GM12878 (cell line): ENCODE results near the gene RAB7B. TPM values are rescaled to one million over a fixed set of nuclear protein-coding genes. Genes with fewer than 3 reads are reported as not detected.

Experiments
- ATAC-seq: fragments of 200-7000 bp; cut with Tn5 transposase; 3 replicates; pipeline ENCODE4 v1.9.1; 2020; ENCODE audit warnings: mild to moderate bottlenecking, moderate library complexity
- BruUV-seq: library from RNA; stranded (reverse); fragments of 400-500 nt; replicated peaks from 2 replicates; lab custom pipeline; 2021; lab: Mats Ljungman, UMichigan
- CTCF ChIA-PET: fragments of 300-600 bp; sonication (Branson Sonifier 250); formaldehyde crosslinking; extraction: SDS; loops from one replicate; lab custom pipeline; 2021; ENCODE audit warnings: inconsistent platforms; lab: Yijun Ruan, JAX
- POLR2A ChIA-PET: fragments of 350-600 bp; formaldehyde crosslinking; extraction: SDS; loops from one replicate; lab custom pipeline; 2021; ENCODE audit warnings: inconsistent platforms; lab: Charles Lee
- RAD21 ChIA-PET: fragments of 300-600 bp; sonication (Branson Sonifier 250); formaldehyde crosslinking; loops from one replicate; lab custom pipeline; 2023; ENCODE audit warnings: antibody characterized with exemption; ENCODE audit not compliant: unreplicated experiment; lab: Charles Lee
- SMC1A ChIA-PET: fragments of 300-600 bp; sonication (Branson Sonifier 250); formaldehyde crosslinking; loops from one replicate; lab custom pipeline; 2023; ENCODE audit not compliant: unreplicated experiment, uncharacterized antibody; lab: Charles Lee
- DNase-seq: peaks from one replicate; pipeline ENCODE4 v3.0.0-alpha.2; 2011; ENCODE audit warnings: low read depth, low spot score
- FAIRE-seq: peaks from 3 replicates; lab custom pipeline; 2011; peaks lifted over from hg19 to GRCh38; lab: Jason Lieb, UNC
- H2AFZ ChIP-seq: 2 replicates; pipeline ENCODE4 v1.6.0; 2011; ENCODE audit warnings: low read depth, low read length, control low read depth; ENCODE audit not compliant: control insufficient read depth
- H3K27ac ChIP-seq: 2 replicates; pipeline ENCODE4 v1.5.1; 2011; ENCODE audit warnings: control low read depth; ENCODE audit not compliant: control insufficient read depth, insufficient read depth
- H3K27me3 ChIP-seq, 2 experiments: replicated peaks in 1 of 2; 2 replicates each; pipeline versions ENCODE4 v1.6.0 to v1.6.1; 2011; ENCODE audit warnings: low read length in 1 of 2; ENCODE audit not compliant: control insufficient read depth in 2 of 2, insufficient read depth in 2 of 2
- H3K36me3 ChIP-seq, 2 experiments: 2 replicates each; pipeline ENCODE4 v1.5.1; 2011; ENCODE audit warnings: low read length in 1 of 2; ENCODE audit not compliant: control insufficient read depth in 2 of 2, insufficient read depth in 2 of 2
- H3K4me1 ChIP-seq: 2 replicates; pipeline ENCODE4 v1.6.1; 2011; ENCODE audit warnings: mild to moderate bottlenecking, low read length, moderate library complexity, mixed read lengths; ENCODE audit not compliant: control insufficient read depth, insufficient read depth
- H3K4me2 ChIP-seq: 2 replicates; pipeline ENCODE4 v1.6.0; 2011; ENCODE audit warnings: control low read depth; ENCODE audit not compliant: control insufficient read depth, insufficient read depth
- H3K4me3 ChIP-seq: fragments of 200-600 bp; sonication (generic); 2 replicates; pipeline ENCODE4 v1.5.1; 2016
- H3K79me2 ChIP-seq: 2 replicates; pipeline ENCODE4 v1.6.0; 2011; ENCODE audit warnings: low read length; ENCODE audit not compliant: control insufficient read depth, insufficient read depth
- H3K9ac ChIP-seq: 2 replicates; pipeline ENCODE4 v1.8.0; 2011; ENCODE audit warnings: low read length, control low read depth, mixed read lengths; ENCODE audit not compliant: control insufficient read depth, insufficient read depth
- H3K9me3 ChIP-seq: replicated peaks from 3 replicates; pipeline ENCODE4 v1.5.1; 2011; ENCODE audit warnings: mild to moderate bottlenecking, low read length; ENCODE audit not compliant: control insufficient read depth, insufficient read depth
- H4K20me1 ChIP-seq: 2 replicates; pipeline ENCODE4 v1.6.0; 2011; ENCODE audit not compliant: control insufficient read depth, insufficient read depth
- ATF3 ChIP-seq: IDR thresholded peaks from 2 replicates; pipeline ENCODE4 v1.6.1; 2011; ENCODE audit warnings: low read depth, mild to moderate bottlenecking, low read length, moderate library complexity, borderline replicate concordance; ENCODE audit errors: extremely low read depth
- CUX1 ChIP-seq: IDR thresholded peaks from 2 replicates; pipeline ENCODE4 v1.6.1; 2012; ENCODE audit warnings: improper control_type of control experiment, low read depth, low read length; ENCODE audit not compliant: insufficient replicate concordance
- DPF2 ChIP-seq: fragments of 450-650 bp; IDR thresholded peaks from 2 replicates; pipeline ENCODE4 v1.6.1; 2017; ENCODE audit warnings: mild to moderate bottlenecking
- FOS ChIP-seq: IDR thresholded peaks from 3 replicates; pipeline ENCODE4 v1.6.1; 2011; ENCODE audit warnings: borderline replicate concordance; ENCODE audit not compliant: insufficient read length; ENCODE audit errors: extremely low read depth
- HCFC1 ChIP-seq: fragments of 150-350 bp; IDR thresholded peaks from 2 replicates; pipeline ENCODE4 v1.6.1; 2014; ENCODE audit warnings: low read length
- JUND ChIP-seq: IDR thresholded peaks from 2 replicates; pipeline ENCODE4 v1.6.1; 2012; ENCODE audit warnings: low read depth, mild to moderate bottlenecking, low read length, improper control_type of control experiment, moderate library complexity
- NR2C1 ChIP-seq: fragments of 450-650 bp; IDR thresholded peaks from 2 replicates; pipeline ENCODE4 v1.6.1; 2017; ENCODE audit warnings: antibody characterized with exemption, mild to moderate bottlenecking, moderate library complexity
- SIN3A ChIP-seq: IDR thresholded peaks from 2 replicates; pipeline ENCODE4 v1.6.1; 2012; ENCODE audit warnings: low read depth, low read length, improper control_type of control experiment
- SIX5 ChIP-seq: IDR thresholded peaks from 2 replicates; pipeline ENCODE4 v1.6.1; 2011; ENCODE audit warnings: mild to moderate bottlenecking, low read depth, low read length, moderate library complexity; ENCODE audit not compliant: severe bottlenecking
- SMAD1 ChIP-seq: fragments of 450-650 bp; IDR thresholded peaks from 2 replicates; pipeline ENCODE4 v1.6.1; 2018; ENCODE audit warnings: mild to moderate bottlenecking, low read depth; ENCODE audit not compliant: partially characterized antibody
- STAT1 ChIP-seq: fragments of 450-650 bp; conservative IDR thresholded peaks from 2 replicates; pipeline ENCODE4 v1.6.1; 2014; ENCODE audit warnings: antibody characterized with exemption, mild to moderate bottlenecking
- SUZ12 ChIP-seq: fragments of 200-600 bp; sonication (generic); IDR thresholded peaks from one replicate; pipeline ENCODE4 v1.6.1; 2018; ENCODE audit warnings: antibody characterized with exemption, mild to moderate bottlenecking; ENCODE audit not compliant: unreplicated experiment
- TCF3 ChIP-seq: IDR thresholded peaks from 2 replicates; pipeline ENCODE4 v1.6.1; 2012; ENCODE audit warnings: low read depth, mild to moderate bottlenecking, low read length, borderline replicate concordance; ENCODE audit not compliant: insufficient read depth
- WGBS: methylation state at CpG from one replicate; pipeline ENCODE4 v1.1.6; 2016; ENCODE audit warnings: low lambda C conversion rate; ENCODE audit not compliant: insufficient replicate concordance, insufficient coverage; ENCODE audit errors: missing lambda C conversion rate; 5-methylcytosine and 5-hydroxymethylcytosine counted together
- in situ Hi-C: fragments of 300-500 bp; cut with MboI; formaldehyde crosslinking; loops from 9 replicates; pipeline ENCODE4 v1.14.3; 2018; ENCODE audit warnings: mixed read lengths
- intact Hi-C: fragments of 100-400 bp; cut with micrococcal nuclease; formaldehyde crosslinking; loops from one replicate; pipeline ENCODE4 v1.14.2; 2022; ENCODE audit not compliant: unreplicated experiment
- polyA plus RNA-seq, 11 experiments: library from polyadenylated mRNA; depleted of rRNA in 4 of 11; unstranded in 6 of 11; stranded (reverse) in 5 of 11; fragments of >200 nt; fragmentation: Nextera tagmentation in 4 of 11; fragmentation: Illumina TruSeq in 1 of 11; extraction: Ambion mirVana in 4 of 11; extraction: Trizol in 1 of 11; gene quantifications; 1 replicate in 1 of 11; 2 replicates in 10 of 11; pipeline versions ENCODE4 v1.2.1 to v1.2.3, GENCODE V29; 2011 to 2016; ENCODE audit warnings: inconsistent platforms in 2 of 11, missing spikeins in 2 of 11, low read depth in 1 of 11
- total RNA-seq, 4 experiments: library from RNA; depleted of rRNA in 3 of 4; stranded (reverse); fragments of >200 nt in 3 of 4; fragmentation: Illumina TruSeq in 1 of 4; extraction: Trizol in 1 of 4; gene quantifications; 2 replicates each; pipeline versions ENCODE4 v1.2.1 to v1.2.3, GENCODE V29; 2013 to 2021

RAB7B gene
- total and polyA plus RNA-seq, 10 of the 15 experiments (the other 5 are each of a cell fraction or from before 2014, with no cell fraction given), result 0.09 TPM; not detected in 9

DNA sequence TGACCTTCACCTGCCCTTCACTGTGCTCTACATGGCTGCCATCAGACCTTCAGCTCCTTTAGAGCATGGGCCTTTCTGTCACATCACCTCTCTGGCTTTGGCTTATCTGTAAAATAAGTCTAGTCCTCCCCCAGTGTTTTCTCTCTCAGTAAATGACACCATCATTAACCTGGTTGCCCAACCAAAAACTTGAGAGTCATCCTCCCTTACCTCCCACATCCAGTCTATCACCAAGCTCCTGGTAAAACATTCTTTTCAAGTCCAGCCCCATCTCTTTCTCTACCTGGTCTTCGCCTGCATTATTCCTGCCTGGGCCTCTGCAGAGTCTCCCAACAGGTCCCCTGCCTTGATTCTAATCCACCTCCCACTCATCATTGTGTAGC is 73.0 kb downstream of the RAB7B start:
- ChIA-PET RAD21 (no interaction called here), POLR2A (no interaction called here), SMC1A (interaction anchor here (0.9 kb wide), 1 partner anchor 90 kb away, joined by 3 read pairs; no protein-coding TSS in a partner anchor), CTCF (interaction anchor here (1.2 to 1.5 kb wide), 2 partner anchors 47 to 138 kb away, joined by 3 to 5 read pairs; no protein-coding TSS in a partner anchor)
- no peak for ATAC-seq
- H3K36me3 ChIP-seq, result no peaks in the 10 kb centered on the region
- DNase-seq, result no peak
- intact Hi-C loops (no loop called here), in situ Hi-C loops (no loop called here)
- no peaks in the 10 kb centered on the region for H3K4me1 ChIP-seq
- no peak for FAIRE-seq
- H3K79me2 ChIP-seq, result no peaks in the 10 kb centered on the region
- H3K27me3 ChIP-seq, result peaks cover 3 to 5% of the 10 kb centered on the region in 2 experiments; a peak in 3 of 4 replicates
- H3K4me2 ChIP-seq, result no peak overlapping the region
- BruUV-seq, result no TSS peak
- H3K27ac ChIP-seq, result no peak overlapping the region
- TF ChIP-seq NR2C1 (no peak), SUZ12 (no peak), ATF3 (no peak), JUND (no peak), TCF3 (no peak), DPF2 (no peak), FOS (no peak), HCFC1 (no peak), SIN3A (no peak), STAT1 (no peak), SIX5 (no peak), CUX1 (no peak), SMAD1 (no peak)
- H4K20me1 ChIP-seq, result peaks cover 2% of the 10 kb centered on the region; the same call in 1 of the 2 replicates
- H3K9ac ChIP-seq, result no peak overlapping the region
- no peak overlapping the region for H3K4me3 ChIP-seq
- 43% methylated on average over 1 of the region's 1 CpG for WGBS
- H2AFZ ChIP-seq, result no peak overlapping the region
- no peaks in the 10 kb centered on the region for H3K9me3 ChIP-seq
